GM06990 (cell line): ENCODE measurements around the gene FASTK.

Experiments
- DNase-seq: peaks from one replicate; pipeline ENCODE4 v3.0.0-alpha.2; 2011; ENCODE audit not compliant: insufficient read length; ENCODE audit errors: extremely low read depth
- H3K27me3 ChIP-seq: replicated peaks from 2 replicates; pipeline ENCODE4 v1.6.0; 2011; ENCODE audit warnings: low read length; ENCODE audit not compliant: control insufficient read depth, insufficient read depth
- H3K36me3 ChIP-seq: 2 replicates; pipeline ENCODE4 v1.5.1; 2011; ENCODE audit warnings: low read length; ENCODE audit not compliant: control insufficient read depth, insufficient read depth
- H3K4me3 ChIP-seq: replicated peaks from 2 replicates; pipeline ENCODE4 v1.5.1; 2011; ENCODE audit warnings: low read depth, mild to moderate bottlenecking, control low read depth, low read length
- TF ChIP-seq, protein P1 (sequence below): IDR thresholded peaks from 2 replicates; pipeline ENCODE4 v1.5.1; 2011; ENCODE audit warnings: low read length, control low read depth, mild to moderate bottlenecking, inconsistent platforms; ENCODE audit not compliant: insufficient read depth, poor library complexity, severe bottlenecking

FASTK gene

DNA sequence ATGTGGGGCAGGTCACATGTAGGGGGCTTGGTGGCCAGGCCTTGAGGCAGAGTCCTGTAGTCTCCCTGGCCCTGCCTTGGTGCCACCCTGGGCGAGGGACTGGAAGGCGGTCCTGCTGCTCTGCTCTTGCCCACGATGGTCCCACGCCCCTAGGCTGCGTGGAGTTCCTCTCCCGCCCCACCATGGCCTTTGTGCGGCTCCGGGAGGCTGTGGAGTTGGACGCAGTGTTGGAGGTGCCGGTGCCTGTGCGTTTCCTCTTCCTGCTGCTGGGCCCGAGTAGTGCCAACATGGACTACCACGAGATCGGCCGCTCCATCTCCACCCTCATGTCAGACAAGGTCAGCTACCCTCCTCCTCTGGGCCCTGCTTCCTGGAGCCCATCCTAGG, 10.0 kb downstream of the FASTK start:
- no peaks in the 10 kb centered on the region for H3K27me3 ChIP-seq
- no peak for DNase-seq
- H3K4me3 ChIP-seq = no peak overlapping the region
- TF ChIP-seq, protein P1, sequence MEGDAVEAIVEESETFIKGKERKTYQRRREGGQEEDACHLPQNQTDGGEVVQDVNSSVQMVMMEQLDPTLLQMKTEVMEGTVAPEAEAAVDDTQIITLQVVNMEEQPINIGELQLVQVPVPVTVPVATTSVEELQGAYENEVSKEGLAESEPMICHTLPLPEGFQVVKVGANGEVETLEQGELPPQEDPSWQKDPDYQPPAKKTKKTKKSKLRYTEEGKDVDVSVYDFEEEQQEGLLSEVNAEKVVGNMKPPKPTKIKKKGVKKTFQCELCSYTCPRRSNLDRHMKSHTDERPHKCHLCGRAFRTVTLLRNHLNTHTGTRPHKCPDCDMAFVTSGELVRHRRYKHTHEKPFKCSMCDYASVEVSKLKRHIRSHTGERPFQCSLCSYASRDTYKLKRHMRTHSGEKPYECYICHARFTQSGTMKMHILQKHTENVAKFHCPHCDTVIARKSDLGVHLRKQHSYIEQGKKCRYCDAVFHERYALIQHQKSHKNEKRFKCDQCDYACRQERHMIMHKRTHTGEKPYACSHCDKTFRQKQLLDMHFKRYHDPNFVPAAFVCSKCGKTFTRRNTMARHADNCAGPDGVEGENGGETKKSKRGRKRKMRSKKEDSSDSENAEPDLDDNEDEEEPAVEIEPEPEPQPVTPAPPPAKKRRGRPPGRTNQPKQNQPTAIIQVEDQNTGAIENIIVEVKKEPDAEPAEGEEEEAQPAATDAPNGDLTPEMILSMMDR = no peak
- H3K36me3 ChIP-seq = peaks cover 43% of the 10 kb centered on the region

DNA sequence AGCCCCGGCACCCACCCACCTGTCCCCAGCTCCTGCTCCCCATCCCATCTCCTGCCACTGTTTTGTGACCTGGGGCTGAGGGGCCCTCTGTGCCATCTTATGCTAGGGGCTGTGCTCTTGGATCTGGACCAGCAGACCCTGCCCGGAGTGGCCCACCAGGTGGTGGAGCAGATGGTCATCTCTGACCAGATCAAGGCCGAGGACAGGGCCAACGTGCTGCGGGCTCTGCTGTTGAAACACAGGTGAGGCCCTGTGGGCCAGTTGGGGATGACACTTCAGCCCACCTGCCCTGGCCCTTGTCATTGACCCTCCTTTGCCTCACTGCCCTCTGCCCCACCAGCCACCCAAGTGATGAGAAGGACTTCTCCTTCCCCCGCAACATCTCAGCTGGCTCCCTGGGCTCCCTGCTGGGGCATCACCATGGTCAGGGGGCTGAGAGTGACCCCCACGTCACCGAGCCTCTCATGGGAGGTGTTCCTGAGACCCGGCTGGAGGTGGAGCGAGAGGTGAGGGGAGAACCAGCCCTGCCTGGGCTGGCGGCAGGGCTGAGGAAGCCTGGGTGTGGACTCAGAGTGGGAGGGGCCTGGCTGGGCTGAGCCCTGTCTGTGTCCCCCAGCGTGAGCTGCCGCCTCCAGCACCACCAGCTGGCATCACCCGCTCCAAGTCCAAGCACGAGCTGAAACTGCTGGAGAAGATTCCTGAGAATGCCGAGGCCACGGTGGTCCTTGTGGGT, 10.6 kb downstream of the FASTK start:
- Histone ChIP-seq H3K36me3 (peaks cover 41% of the 10 kb centered on the region), H3K27me3 (no peaks in the 10 kb centered on the region), H3K4me3 (no peak overlapping the region)
- TF ChIP-seq, protein P1 = no peak
- no peak for DNase-seq

DNA sequence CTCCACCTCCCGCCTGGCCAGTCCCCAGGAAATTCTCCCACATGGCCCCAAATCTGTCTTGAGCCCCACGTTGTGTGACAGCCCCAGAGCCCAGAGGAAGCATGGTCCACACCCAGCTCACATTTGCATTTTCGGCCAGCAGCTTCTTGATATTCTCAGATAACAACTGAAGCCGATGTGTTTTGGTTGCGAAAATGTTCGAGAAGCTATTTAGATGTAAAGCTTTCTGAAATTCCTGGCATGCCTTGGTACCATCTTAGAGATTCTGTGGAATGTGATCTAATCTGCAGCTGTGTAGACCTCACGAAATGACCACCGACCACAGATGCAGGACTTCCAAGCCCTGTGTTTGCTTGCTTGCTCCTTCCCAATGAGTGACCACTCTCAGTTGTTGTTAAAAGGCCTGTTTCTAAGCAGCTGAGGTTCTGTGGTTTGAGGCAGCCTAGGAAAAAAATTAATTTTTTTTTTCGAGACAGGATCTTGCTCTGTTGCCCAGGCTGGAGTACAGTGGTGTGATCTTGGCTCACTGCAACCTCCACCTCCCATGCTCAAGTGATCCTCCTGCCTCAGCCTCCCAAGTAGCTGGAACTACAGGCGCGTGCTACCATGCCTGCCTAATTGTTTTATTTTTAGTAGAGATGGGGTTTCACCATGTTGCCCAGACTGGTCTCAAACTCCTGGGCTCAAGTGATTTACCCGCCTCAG, 12.4 kb downstream of the FASTK start:
- TF ChIP-seq, protein P1 = no peak
- H3K27me3 ChIP-seq = no peaks in the 10 kb centered on the region
- DNase-seq = no peak
- H3K4me3 ChIP-seq = no peak overlapping the region
- peaks cover 30% of the 10 kb centered on the region for H3K36me3 ChIP-seq

DNA sequence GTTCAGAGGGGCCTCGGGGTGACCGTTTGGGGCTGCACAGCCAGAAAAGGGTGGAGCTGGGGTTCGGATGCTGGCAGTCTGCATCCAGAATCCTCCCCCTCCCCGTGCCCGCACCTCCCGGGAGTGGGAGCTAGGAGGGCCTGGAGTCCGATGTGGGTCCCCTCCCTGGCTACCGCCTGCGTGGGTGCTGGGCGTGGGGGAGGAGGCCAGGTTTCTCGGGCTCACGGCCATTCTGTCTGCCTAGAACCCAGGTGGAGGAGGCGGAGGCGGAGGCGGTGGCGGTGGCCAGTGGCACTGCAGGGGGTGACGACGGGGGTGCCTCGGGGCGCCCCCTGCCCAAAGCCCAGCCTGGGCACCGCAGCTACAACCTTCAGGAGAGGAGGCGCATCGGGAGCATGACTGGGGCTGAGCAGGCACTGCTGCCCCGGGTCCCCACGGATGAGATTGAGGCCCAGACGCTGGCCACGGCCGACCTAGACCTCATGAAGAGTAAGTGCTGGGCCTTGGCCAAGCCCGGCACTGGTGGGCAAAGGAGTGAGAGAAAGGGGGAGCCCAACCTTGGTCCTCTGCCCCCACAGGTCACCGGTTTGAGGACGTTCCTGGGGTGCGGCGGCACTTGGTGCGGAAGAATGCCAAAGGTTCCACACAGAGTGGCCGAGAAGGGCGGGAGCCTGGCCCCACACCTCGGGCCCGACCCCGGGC, 14.2 kb downstream of the FASTK start:
- TF ChIP-seq, protein P1 = no peak
- no peak for DNase-seq
- Histone ChIP-seq H3K36me3 (peaks cover 34% of the 10 kb centered on the region), H3K4me3 (no peak overlapping the region), H3K27me3 (no peaks in the 10 kb centered on the region)

DNA sequence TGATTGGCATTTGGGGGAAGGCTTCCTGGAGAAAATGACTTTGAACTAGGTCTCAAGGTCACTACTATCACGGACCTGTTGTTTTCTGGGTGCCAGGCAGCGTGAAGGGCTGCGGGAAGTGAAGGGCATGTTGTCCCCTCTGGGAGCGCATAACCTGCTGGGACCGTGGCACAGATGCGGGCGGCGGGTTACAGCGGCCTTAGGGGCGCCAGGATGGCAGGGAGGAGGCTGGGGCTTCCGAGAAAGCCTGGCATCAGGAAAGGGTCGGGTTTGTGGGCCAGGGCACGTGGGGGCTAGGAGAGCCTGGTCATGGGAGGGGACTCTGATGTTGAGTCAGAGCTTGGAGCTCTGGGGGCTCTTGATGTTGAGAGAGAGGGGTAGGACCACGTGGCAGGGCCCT, 15.1 kb downstream of the FASTK start:
- Histone ChIP-seq H3K4me3 (no peak overlapping the region), H3K27me3 (no peaks in the 10 kb centered on the region), H3K36me3 (peaks cover 29% of the 10 kb centered on the region)
- DNase-seq = no peak
- TF ChIP-seq, protein P1 = no peak
